Measurements from ENCODE around the gene GPBP1.

GPBP1 gene

DNA sequence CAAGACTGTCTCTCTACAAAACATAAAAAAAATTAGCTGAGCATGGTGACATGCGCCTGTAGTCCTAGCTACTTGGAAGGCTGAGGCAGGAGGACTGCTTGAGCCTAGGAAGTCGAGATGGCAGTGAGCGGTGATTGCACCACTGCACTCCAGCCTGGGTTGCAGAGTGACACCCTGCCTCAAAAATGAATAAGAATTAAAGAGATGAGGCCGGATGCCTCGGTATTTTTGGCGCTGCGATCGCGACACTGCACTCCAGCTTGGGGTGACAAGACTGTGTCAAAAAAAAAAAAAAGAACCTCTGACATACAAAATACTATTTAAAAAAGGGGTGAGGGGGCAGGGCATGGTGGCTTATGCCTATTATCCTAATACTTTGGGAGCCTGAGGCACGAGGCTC lies 7.3 kb downstream of the GPBP1 start:
- no peak for TF ChIP-seq EZH2 (IDR thresholded peaks at IDR 0.05; ENCODE audit: borderline replicate concordance, low read length)
- no peak for TF ChIP-seq CTCF (IDR thresholded peaks at IDR 0.05; ENCODE audit: low read length)
- H3K36me3 ChIP-seq (ENCODE audit: insufficient read depth, low read length): peaks cover 58% of the 10 kb centered on the region

DNA sequence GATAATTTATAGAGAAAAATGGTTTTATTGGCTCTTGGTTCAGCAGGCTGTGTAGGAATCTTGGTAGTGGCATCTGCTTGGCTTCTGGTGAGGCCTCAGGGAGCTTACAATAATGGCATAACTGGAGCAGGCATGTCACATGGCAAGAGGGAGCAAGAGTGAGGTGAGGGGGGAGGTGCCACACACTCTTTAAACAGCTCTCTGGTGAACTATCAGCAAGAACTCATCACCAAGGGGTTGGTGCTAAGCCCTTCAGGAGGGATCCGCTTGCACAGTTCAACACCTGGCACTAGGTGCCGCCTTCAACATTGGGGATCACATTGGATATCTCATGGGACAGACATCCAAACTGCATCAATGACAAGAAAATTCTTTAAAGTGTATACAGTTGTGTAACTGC lies 10.5 kb downstream of the GPBP1 start:
- Histone ChIP-seq H3K9me2 (ENCODE audit: low read depth, low read length) (no peaks in the 10 kb centered on the region), H3F3A (ENCODE audit: insufficient read depth, low read length) (no peaks in the 10 kb centered on the region), H4K20me1 (ENCODE audit: insufficient read depth, low read length) (peaks cover 6% of the 10 kb centered on the region; the same call in 1 of the 2 replicates), H3K36me3 (ENCODE audit: insufficient read depth, low read length) (peaks cover 37% of the 10 kb centered on the region), H2AFZ (ENCODE audit: low read length) (no peak overlapping the region), H3K27me3 (ENCODE audit: insufficient read depth, low read length) (no peaks in the 10 kb centered on the region), H3K27ac (ENCODE audit: low read depth, low read length, poor library complexity, severe bottlenecking) (no peak overlapping the region), H3K9me3 (ENCODE audit: low read length) (no peaks in the 10 kb centered on the region), H3K9ac (ENCODE audit: low read length) (no peak overlapping the region), H3K4me2 (ENCODE audit: low read length) (peak overlapping the region; percentile 41), H3K4me1 (ENCODE audit: insufficient read depth, low read length, severe bottlenecking) (peaks cover 77% of the 10 kb centered on the region), H3K4me3 (ENCODE audit: low read depth, low read length, poor library complexity, severe bottlenecking) (peak overlapping the region; percentile 16), H3K79me2 (ENCODE audit: insufficient read depth, low read length) (peaks cover 100% of the 10 kb centered on the region)
- peak; percentile 40; the same call in 1 of the 2 replicates for TF ChIP-seq CTCF (IDR thresholded peaks at IDR 0.05; ENCODE audit: low read length)
- no peak for TF ChIP-seq EZH2 (IDR thresholded peaks at IDR 0.05; ENCODE audit: borderline replicate concordance, low read length)

More for the DNA sequence above, 7.3 kb downstream of the GPBP1 start:
- Histone ChIP-seq H3F3A (ENCODE audit: insufficient read depth, low read length) (no peaks in the 10 kb centered on the region), H3K27me3 (ENCODE audit: insufficient read depth, low read length) (no peaks in the 10 kb centered on the region), H2AFZ (ENCODE audit: low read length) (no peak overlapping the region), H3K4me2 (ENCODE audit: low read length) (peak overlapping the region; percentile 90), H3K9me3 (ENCODE audit: low read length) (no peaks in the 10 kb centered on the region), H3K9ac (ENCODE audit: low read length) (peak overlapping the region; percentile 13; the same call in 1 of the 2 replicates), H3K27ac (ENCODE audit: low read depth, low read length, poor library complexity, severe bottlenecking) (peak overlapping the region; percentile 50), H3K4me3 (ENCODE audit: low read depth, low read length, poor library complexity, severe bottlenecking) (peak overlapping the region; percentile 90), H3K4me1 (ENCODE audit: insufficient read depth, low read length, severe bottlenecking) (peaks cover 73% of the 10 kb centered on the region), H4K20me1 (ENCODE audit: insufficient read depth, low read length) (no peaks in the 10 kb centered on the region), H3K9me2 (ENCODE audit: low read depth, low read length) (no peaks in the 10 kb centered on the region), H3K79me2 (ENCODE audit: insufficient read depth, low read length) (peaks cover 100% of the 10 kb centered on the region)

DNA sequence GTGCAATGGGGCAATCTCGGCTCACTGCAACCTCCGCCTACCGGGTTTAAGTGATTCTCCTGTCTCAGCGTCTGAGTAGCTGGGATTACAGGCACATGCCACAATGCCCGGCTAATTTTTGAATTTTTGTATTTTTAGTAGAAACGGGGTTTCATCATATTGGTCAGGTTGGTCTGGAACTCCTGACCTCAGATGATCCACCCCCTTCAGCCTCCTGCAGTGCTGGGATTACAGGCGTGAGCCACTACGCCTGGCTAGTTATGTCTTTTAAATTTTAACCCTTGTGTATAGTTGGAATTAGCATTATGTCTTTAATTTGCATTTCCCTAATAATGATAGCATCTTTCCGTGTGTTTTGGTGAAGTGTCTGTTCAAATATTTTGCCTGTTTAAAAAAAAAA lies 11.5 kb downstream of the GPBP1 start:
- peaks cover 37% of the 10 kb centered on the region for H3K36me3 ChIP-seq (ENCODE audit: insufficient read depth, low read length)
- H3F3A ChIP-seq (ENCODE audit: insufficient read depth, low read length): no peaks in the 10 kb centered on the region
- H2AFZ ChIP-seq (ENCODE audit: low read length): no peak overlapping the region
- H3K79me2 ChIP-seq (ENCODE audit: insufficient read depth, low read length): peaks cover 100% of the 10 kb centered on the region
- no peaks in the 10 kb centered on the region for H3K27me3 ChIP-seq (ENCODE audit: insufficient read depth, low read length)
- H3K9ac ChIP-seq (ENCODE audit: low read length): peak overlapping the region; percentile 0; the same call in 1 of the 2 replicates
- TF ChIP-seq CTCF (IDR thresholded peaks at IDR 0.05; ENCODE audit: low read length): no peak
- TF ChIP-seq EZH2 (IDR thresholded peaks at IDR 0.05; ENCODE audit: borderline replicate concordance, low read length): no peak
- H3K27ac ChIP-seq (ENCODE audit: low read depth, low read length, poor library complexity, severe bottlenecking): peak overlapping the region; percentile 41
- peaks cover 6% of the 10 kb centered on the region; the same call in 1 of the 2 replicates for H4K20me1 ChIP-seq (ENCODE audit: insufficient read depth, low read length)
- peak overlapping the region; percentile 41 for H3K4me2 ChIP-seq (ENCODE audit: low read length)
- no peaks in the 10 kb centered on the region for H3K9me3 ChIP-seq (ENCODE audit: low read length)
- no peaks in the 10 kb centered on the region for H3K9me2 ChIP-seq (ENCODE audit: low read depth, low read length)
- peak overlapping the region; percentile 16 for H3K4me3 ChIP-seq (ENCODE audit: low read depth, low read length, poor library complexity, severe bottlenecking)
- H3K4me1 ChIP-seq (ENCODE audit: insufficient read depth, low read length, severe bottlenecking): peaks cover 67% of the 10 kb centered on the region

Measured in OCI-LY1 (cell line).